CD4-positive, alpha-beta T cell treated with Interleukin-21 for 1 hour (primary cell): ENCODE data around the gene MIER3.

Experiments
- DNase-seq: peaks from one replicate; pipeline ENCODE4 v3.0.0-alpha.2; 2020

Gene MIER3

DNA sequence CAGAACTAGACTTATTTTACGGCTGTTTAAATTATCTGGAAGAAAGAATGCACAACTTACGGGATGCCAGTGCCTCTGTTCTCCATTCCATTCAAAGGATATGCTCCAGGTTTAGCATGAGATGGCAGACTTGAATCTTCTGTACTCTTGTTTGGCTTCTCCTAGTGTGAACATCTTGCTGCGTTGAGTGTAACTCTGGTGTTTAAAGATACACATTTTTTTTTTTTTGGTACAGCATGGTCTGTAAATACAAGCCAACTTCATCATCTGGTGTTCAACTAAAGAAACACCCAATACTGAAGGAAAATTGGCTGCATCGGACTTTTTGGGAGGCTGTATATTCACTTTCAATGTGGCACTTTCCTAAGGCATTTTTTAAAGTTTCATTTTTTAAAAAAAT lies 7.4 kb upstream of the MIER3 start:
- no peak for DNase-seq

DNA sequence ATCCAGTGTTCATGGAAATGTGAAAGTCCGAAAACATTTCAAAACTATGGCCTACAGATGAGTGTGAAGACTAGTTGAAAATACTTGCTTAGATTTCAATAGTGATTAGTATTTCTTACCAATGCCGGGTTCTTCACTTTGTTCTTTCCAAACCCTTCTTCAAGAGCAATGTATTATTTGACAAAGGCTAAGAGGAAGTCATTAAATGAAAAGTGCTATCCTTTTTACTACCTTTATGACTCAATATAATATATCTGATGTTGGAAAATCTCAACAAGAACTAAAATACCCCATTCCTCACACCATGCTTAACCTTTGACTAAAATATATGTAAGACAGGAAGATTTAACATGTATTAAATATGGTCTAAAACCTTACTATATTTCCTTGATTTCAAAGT lies 6.7 kb upstream of the MIER3 start:
- DNase-seq, result no peak

DNA sequence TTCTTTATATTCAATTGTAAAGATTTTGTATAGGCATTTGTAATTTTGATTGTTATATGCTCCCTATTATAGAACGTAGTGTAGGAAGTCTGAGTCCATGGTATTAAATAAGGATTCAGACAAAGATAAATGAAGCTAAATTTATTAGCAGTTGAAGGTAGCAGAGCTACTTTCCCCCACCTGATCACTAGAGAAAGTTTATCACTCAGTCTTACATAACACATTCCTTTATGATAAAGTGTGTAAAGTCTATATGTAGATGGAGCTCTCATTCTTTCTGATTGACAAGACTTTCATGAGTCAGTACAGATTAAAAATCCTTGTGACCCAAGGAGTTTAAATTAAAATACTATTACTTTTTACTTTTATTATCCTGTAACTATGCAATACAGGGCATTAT lies 2.3 kb upstream of the MIER3 start:
- no peak for DNase-seq

DNA sequence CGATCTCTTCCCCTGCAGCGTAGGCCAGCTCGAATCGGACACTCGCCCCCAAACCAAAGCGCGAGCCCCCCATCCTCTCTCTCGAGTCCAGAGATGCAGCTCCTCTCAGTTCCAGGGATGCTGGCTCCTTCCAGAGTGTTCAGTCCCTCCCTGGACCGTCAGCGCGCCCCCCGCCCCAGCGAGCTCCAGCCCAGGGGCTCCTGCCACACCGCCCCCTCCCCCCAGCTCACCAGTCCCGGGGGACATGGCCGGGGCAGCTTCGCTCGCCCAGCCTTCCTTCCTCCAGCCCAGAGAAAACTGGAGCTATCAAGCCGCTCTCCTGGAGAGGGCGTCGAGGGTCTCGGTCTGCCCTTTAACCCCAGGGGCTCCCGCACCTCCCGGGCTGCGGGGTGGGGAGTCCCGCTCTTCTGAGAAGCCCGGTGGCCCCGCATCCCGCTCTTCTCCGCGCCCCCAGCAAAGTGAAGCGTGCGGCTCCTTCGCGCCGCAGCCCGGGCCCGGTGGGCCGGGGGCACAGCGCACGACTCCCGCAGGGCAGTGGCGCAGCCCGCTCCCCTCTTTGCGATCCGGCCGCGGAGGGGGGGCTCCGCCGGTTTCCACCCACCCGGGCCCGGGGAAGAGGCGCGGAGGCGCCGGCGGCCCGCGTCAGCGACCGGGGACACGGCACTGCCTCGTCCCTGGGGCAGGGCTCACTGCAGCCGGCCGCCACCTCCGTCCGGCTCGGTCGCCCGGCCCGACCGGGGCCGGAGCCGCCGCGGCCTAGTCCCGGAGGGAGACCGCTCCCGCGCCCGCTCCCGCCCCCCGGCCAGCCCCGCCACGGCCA lies 587 bp downstream of the MIER3 start:
- DNase-seq, result peak; percentile 10

DNA sequence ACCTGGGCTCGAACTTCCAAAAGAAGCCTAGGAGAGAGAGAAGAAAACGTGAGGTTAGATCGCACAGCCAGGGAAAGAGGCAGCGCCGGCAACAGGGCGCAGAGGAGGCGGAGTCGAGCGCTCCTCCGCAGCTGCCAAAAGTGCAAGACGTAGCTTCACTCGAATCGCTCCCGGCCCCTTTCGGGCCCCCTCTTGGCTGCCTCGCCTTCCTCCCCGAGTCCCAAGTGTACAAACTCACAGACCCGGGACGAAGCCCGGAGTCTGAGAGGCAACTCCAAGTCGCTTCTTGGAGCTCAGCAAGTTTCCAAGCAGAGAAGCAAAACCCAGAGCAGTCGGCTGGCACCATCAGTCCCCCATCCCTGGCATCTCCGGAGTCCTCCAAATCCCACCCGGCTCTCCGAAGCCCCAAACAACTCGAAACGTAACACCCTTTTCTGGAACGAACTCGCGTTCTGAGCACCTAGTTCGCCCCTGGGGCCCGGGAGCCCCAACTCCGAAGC lies 1.2 kb downstream of the MIER3 start:
- peak; percentile 47 for DNase-seq

DNA sequence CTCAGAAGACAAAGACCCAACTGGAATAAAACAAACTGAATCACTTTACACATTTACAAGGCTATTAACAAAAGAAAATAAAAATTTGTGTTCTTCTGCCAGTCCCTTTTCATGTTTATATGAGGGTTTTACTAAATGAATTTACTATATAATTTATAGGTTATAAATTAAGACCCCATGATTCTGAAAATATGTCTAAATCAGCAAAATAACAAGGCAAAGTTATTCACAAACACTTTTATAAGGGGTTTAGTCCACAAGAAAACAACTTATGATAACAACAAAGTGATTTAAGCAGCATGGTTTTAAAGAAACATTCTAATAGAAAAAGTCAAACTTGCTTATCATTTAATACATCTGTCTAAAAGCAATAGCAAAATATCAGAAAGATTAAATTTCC lies 4.9 kb downstream of the MIER3 start:
- no peak for DNase-seq

DNA sequence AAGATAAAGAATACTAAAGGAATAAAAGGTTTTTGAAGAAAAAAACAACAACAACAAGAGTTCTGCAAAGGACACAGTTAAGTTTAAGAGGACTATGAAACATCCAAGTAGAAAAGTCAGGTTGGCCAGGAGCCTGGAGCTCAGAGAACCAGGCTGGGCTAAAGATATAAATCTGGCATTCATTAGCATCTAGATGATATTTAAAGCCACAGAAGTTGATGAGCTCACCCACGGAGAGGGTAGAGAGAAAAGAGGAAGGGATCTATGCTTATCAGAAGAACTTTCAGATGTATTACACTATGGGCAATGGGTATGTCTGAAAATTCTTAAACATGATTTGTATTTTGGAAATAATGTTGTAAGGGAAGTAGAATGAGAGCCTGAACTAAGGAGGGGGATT lies 9.9 kb downstream of the MIER3 start:
- DNase-seq, result no peak

DNA sequence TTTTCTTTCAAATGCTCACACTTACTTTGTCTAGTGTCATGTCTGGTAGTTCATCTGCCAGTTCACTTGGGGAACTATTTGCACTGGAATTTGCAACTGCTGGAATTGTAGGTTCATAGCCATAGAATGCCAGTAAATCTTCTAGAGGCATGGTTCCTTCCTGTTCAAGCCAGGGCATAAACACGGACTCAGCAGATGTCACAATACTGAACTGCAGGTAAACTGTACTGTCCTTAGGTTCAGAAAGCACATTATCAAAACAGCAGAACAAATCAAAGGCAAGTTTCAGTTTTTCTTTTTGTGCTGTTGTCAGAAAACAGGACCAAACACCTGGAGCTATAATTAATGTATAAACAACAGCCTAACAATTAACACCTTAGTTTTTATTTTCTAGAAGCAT lies 13.1 kb downstream of the MIER3 start:
- no peak for DNase-seq

DNA sequence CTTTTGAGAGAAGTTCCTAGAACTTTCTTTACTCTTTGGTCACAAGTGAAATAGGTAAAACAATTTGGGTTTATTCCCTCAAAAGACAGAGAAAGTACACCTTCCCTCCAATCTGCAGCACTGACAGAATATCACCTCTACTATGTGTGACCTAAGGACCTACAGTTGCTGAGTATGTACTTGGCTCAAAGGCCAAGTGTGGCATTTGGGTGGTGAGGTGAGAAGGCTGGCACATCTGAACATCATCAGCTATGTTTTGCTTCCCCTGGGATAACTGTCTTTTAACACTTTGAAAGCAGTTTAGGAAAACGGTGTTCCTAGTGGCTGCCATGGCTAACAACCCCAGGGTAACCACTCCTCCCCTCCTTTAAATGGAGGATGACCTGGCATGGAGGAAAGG lies 17.6 kb downstream of the MIER3 start:
- no peak for DNase-seq

DNA sequence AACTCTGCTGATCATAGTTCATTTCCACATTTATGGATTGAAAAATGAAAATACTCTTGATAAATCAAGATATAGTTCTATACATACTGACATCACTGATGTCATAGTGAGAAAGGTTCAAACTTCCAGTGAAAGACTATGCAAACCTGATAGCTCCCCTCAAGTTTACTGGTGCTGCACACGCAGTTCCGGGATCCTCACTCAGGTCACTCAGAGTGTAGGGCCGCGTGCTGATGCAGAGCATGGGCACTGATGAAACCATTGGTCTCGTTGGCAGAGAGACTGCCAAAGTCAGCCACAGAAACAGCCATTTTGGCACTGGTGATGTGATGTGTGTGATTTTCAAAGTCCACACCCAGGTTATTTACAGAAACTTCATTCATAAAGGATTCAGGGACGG lies 29.0 kb downstream of the MIER3 start:
- DNase-seq, result no peak

DNA sequence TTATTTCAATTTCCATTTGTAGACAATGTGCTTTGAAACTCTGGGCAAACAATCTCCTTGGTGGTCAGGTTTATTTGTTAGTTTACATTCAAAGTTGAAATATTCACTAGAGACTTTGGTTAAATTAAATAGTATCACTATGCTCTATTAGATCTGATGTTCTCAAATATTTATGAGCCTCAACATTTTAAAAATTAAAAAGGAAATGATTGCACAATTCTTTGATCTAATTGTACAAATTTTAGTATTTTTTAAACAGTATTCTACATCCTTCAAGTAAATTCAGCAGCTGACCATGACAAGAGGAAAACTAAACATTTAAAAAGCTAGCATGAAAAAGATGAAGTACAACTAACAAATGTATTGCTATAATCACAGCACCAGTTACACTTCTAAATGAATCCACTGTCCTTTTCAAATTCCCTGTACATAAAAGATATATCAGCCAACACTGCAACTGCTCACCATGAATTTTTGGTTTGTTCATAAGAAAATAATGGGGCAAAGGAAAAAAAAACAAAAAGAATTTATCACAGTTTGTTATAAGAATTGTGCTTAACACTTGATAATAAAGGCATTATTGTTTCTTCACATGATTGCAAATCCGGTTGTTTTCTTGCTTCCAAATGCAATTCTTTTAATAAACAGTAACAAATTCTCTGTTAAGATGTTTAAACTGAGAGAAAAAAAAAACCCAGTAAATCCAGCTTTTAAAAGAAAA lies 31.8 kb downstream of the MIER3 start:
- no peak for DNase-seq

DNA sequence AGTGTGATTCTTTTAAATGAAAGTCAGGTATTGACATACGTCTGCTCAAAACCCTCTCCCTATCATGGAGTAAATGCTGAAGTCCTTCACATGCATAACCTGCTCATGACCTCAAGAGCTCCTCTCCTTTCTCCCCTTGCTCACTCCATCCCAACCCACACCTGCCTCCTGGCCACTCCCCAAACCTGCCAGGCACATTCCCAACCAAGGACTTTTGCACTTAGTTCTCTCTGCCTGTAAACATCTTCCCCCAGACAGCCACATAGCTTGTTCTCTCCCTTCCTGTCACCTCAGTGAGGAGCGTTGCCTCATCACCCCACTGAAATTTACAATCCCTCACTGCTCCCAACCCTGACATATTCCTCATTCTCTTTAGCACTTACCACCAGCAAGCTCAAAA lies 33.9 kb downstream of the MIER3 start:
- no peak for DNase-seq

DNA sequence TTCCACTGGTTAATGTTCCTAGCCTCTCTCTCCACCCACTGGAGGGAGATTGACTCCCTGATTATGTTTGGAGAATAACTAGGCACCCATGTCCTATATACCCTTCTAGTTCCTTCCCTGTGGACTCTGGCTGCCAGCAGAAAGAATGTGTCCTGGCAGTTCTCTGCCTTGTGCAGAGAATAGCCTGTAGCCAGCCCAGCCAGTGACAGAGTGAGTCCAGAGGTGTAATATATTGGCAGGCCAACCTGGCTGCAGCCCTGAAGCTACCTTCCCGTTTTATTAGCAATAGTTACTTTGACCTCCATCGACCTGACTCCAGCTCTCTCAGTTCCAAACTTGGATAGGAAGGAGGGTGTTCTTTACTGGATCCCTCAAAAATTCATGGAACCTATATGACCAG lies 34.4 kb downstream of the MIER3 start:
- DNase-seq, result no peak

DNA sequence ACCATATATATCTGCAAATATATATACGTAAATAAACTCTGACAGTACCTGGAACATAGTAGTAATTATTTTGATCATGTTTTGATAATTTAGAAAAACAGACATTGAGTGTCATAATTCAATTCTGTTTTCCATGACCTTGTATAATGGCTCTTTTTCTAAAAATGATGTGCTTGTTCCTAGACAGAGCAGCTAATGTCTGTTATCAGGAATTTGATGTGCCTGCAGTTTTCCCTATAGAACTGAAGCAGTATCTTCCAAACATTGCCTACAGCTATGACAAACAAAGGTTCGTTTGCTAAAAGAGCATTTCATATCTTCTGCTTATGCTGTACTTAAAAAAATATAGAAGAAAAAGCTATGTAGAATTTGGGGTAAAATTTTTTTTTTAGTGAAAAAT lies 37.2 kb downstream of the MIER3 start:
- no peak for DNase-seq

DNA sequence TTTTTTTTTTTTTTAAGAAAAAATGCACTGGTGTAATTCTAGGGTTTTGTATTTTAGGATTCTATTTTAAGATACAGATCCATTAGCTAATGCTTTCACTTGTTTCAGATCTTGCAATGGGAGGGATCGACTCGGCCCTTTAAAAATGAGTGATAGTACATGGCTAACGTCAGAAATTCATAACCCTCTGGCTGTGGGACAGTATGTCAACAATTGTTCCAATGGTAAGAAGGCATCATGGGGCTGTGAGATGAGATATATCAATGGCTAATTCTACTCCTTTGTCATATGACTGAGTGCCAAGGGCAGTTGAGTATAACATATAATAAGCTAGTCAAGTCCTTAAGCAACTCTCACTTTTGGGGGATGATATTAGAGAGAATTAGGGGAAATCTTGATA lies 38.2 kb downstream of the MIER3 start:
- DNase-seq, result no peak

DNA sequence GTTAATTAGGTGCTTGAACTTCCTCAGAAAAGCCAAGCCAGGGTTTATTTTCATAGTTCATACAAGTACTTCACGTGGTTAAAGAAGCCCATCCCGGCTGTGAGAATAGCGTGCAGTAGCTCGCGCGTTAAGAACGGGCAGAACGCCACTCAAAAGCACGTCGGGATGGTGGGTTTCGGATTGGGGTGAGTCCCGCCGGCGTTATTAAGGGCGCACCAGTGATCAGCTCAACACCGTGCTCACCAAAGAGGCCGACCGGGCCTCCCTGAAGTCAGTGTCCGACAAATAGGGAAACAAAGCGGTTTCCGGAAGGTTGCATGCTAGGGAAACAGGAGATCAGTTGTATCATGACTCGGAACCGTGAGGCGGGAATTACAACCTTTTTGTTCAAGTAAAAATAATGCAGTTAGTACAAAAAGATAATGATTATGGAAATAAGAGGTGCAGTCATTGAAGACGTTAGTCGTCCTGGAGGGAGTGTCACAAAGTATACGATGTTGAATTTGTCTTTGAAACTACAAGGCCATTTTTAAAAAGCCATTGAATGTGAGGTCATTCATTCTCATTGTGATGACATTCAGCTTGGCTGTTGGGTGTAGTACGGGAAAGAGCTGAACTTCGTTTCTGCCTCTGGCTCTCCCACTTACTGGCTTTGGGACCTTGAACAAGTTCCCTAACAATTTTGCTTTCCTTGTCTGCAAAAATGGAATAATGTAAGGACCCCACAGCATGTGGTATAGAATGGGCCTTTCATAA lies 41.5 kb downstream of the MIER3 start:
- no peak for DNase-seq

DNA sequence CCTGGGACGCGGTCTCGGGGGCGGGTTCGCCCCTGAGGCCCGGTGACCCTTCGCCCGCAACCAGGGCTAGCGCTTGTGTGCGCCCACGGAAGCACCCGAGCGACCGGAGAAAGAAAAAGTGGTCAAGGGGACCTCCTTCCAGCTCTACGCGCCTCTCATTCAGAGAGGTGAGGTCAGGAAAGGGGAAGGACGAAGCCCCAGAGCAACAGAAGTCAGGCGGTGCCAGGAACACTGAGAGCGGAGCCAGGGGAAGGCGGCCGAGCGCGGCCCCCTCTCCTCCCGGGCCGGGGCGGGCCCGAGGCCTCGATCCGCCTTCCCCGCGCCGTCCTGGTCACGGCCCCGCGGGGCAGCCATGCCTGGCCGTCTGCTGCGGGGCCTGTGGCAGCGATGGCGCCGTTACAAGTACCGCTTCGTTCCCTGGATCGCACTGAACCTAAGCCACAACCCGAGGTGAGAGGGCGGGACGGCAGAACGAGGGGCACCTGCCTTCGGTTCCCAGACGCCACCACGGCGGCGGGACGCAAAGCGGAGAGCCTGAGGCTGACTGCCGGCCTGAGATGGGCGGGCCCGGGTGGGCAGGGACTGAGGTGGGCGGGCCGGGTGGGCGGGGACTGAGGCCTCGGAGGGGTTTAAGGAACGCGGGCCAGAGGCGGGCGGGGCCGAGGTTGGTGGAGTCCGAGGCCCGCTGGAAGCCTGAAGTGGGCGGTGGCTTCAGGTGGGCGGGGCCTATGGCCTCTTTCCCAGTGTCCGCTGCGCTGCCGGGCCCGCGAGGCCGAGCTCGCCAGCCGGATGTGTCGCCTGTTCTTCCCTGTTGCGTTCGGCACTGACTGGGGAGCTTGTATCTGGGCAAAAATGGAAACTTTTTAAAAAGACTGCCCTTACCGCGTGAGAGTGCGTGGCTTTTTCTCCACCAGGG lies 42.4 kb downstream of the MIER3 start, which contains the start of gene SETD9:
TSS of gene SETD9 (plus strand) at position 303 of the 916 bp plus-strand sequence. CDS start at position 353, 50 bp downstream.
- peak; percentile 91 for DNase-seq

DNA sequence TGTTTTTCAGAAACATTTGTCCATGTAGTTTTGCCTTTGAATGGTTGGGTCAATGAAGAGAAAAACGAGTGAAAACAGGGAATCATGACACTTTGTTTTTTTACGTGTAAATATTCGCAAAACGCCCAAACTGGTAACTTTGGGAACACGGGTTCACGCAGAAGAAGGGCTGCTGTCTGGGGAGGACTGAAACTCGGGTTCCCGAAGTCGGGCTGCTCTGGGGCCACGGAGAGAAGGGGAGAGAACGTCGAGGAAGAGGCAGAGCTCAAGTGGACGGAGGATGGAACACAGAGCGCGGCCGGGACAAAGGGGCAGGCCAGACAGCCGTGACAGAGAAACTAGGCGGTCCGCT lies 43.0 kb downstream of the MIER3 start:
- DNase-seq, result no peak

DNA sequence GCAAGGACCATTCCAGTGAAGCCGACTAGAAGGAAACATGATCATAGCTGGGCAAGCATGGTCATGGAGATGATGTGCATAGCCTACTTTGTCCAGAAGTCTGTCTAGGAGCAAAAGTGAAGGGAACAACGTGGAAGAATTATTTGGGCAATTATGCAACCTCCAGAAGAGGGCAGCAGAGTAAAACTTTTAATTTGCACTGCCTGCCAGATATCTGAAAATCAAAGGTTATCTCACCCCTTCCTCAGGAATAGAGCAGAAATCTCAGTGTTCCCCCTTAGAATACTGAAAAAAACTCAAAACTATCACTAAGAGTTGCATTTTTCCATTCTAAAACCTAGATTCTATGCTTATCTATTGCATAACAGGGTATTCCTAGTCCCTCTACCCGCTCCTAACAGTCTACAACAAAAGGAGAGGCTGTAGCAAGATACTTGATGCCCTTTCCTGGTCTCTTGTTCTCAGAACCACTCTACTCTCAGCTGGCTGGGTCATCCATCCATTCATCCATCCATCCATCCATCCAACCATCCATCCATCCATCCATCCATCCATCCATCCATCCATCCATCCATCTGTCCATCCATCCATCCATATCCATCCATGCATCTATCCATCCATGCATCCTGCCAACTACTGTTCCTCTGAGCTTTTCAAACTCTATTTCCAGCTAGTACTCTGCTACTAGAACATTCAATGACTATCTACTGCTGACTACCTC lies 50.9 kb downstream of the MIER3 start:
- DNase-seq, result peak; percentile 65

DNA sequence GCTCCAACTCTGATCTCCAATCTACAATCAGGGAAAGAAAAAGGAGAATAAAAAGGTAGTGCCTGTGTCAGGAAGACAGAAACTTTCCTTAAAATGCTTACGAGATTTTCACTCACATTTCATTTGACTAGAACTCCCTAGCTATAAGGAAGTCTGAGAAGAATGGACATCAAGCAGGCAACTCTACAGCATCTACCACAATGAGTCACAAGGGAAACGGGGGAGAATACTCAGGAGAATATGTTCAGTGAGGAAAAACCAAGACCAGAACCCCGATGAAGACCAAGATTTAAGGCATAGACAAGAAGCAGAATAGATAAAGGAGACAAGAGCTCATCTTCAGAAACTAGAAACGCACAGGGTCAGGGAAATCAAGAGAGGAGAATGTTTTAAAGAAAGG lies 51.5 kb downstream of the MIER3 start:
- DNase-seq, result no peak

DNA sequence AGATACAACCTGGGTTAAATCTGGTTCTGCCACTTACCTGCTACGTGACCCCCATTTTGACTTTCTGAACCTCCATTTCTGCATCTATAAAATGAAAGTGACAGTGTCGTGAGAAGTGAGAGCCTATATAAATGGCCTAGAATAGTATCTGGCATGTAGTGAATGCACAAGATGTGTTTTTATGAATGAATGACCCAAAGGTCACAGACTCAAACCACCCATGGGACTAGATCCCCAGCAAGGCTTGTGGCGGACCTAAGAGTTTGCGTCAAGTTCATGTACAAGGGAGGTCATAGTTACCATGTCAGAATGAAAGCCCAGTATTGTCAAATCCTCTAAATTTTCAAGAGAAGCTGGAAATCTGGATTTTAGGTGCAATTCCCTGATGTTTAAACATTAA lies 53.7 kb downstream of the MIER3 start:
- no peak for DNase-seq

DNA sequence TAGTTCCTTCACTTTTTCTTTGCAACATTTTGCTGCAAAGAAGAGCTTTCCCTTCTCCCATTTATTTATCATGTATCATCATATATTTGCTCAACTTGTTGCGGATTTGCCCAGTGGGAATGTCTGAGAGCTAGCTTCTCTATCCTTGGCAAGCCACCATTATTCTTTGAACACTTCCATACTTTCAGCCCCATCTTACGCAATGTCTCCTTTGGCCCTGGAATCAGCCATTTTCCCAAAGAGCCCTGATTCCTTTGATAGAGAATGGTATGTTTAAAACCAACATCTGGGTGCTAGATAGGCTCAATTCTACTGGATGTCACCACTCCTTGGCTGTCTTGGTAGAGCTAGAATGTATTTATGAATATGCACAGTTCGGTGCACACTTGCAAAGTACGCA lies 55.2 kb downstream of the MIER3 start:
- DNase-seq, result no peak
